ENCODE measurements around the gene PRPH. TPM values are rescaled to one million over a fixed set of nuclear protein-coding genes. Genes with fewer than 3 reads are reported as not detected.

The PRPH gene
- total and polyA plus RNA-seq, 2 of the 8 experiments (the other 6 are each of a cell fraction or from before 2014, with no cell fraction given), result 0.79 to 1.4 TPM

DNA sequence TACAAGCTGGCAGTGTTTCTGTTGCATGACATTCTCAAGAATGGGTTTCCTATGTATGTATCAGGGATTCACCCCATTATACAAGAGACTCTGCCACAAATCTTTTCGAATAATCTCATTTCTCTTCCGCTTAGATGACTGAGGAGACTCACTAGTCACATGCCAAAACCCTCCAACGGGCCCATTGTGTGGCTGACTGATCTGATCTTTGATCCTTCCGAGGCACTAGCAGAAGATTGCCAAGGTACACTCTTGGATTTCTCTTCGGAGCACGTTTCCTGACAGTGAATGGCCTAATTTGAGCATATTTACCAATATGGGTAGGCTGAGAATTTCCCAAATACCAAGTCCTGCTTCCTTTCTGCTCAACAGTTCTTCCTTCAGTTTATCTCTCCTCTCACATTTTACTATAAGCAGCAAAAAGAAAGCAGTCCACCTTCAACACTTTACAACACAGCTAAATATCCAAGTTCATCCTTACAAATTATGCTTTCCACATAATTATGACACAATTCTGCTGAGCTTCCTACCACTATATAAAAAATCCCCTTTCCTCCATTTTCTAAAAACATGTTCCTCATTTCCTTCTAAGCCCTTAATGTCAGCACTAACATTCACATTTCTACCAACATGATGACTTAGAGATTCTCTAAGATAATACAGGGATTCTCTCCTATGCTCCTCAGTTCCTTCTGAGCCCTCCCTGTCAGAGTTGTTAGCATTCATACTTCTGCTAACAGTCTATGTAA, 11.0 kb downstream of the PRPH start (continued):
- TF ChIP-seq, protein P1, sequence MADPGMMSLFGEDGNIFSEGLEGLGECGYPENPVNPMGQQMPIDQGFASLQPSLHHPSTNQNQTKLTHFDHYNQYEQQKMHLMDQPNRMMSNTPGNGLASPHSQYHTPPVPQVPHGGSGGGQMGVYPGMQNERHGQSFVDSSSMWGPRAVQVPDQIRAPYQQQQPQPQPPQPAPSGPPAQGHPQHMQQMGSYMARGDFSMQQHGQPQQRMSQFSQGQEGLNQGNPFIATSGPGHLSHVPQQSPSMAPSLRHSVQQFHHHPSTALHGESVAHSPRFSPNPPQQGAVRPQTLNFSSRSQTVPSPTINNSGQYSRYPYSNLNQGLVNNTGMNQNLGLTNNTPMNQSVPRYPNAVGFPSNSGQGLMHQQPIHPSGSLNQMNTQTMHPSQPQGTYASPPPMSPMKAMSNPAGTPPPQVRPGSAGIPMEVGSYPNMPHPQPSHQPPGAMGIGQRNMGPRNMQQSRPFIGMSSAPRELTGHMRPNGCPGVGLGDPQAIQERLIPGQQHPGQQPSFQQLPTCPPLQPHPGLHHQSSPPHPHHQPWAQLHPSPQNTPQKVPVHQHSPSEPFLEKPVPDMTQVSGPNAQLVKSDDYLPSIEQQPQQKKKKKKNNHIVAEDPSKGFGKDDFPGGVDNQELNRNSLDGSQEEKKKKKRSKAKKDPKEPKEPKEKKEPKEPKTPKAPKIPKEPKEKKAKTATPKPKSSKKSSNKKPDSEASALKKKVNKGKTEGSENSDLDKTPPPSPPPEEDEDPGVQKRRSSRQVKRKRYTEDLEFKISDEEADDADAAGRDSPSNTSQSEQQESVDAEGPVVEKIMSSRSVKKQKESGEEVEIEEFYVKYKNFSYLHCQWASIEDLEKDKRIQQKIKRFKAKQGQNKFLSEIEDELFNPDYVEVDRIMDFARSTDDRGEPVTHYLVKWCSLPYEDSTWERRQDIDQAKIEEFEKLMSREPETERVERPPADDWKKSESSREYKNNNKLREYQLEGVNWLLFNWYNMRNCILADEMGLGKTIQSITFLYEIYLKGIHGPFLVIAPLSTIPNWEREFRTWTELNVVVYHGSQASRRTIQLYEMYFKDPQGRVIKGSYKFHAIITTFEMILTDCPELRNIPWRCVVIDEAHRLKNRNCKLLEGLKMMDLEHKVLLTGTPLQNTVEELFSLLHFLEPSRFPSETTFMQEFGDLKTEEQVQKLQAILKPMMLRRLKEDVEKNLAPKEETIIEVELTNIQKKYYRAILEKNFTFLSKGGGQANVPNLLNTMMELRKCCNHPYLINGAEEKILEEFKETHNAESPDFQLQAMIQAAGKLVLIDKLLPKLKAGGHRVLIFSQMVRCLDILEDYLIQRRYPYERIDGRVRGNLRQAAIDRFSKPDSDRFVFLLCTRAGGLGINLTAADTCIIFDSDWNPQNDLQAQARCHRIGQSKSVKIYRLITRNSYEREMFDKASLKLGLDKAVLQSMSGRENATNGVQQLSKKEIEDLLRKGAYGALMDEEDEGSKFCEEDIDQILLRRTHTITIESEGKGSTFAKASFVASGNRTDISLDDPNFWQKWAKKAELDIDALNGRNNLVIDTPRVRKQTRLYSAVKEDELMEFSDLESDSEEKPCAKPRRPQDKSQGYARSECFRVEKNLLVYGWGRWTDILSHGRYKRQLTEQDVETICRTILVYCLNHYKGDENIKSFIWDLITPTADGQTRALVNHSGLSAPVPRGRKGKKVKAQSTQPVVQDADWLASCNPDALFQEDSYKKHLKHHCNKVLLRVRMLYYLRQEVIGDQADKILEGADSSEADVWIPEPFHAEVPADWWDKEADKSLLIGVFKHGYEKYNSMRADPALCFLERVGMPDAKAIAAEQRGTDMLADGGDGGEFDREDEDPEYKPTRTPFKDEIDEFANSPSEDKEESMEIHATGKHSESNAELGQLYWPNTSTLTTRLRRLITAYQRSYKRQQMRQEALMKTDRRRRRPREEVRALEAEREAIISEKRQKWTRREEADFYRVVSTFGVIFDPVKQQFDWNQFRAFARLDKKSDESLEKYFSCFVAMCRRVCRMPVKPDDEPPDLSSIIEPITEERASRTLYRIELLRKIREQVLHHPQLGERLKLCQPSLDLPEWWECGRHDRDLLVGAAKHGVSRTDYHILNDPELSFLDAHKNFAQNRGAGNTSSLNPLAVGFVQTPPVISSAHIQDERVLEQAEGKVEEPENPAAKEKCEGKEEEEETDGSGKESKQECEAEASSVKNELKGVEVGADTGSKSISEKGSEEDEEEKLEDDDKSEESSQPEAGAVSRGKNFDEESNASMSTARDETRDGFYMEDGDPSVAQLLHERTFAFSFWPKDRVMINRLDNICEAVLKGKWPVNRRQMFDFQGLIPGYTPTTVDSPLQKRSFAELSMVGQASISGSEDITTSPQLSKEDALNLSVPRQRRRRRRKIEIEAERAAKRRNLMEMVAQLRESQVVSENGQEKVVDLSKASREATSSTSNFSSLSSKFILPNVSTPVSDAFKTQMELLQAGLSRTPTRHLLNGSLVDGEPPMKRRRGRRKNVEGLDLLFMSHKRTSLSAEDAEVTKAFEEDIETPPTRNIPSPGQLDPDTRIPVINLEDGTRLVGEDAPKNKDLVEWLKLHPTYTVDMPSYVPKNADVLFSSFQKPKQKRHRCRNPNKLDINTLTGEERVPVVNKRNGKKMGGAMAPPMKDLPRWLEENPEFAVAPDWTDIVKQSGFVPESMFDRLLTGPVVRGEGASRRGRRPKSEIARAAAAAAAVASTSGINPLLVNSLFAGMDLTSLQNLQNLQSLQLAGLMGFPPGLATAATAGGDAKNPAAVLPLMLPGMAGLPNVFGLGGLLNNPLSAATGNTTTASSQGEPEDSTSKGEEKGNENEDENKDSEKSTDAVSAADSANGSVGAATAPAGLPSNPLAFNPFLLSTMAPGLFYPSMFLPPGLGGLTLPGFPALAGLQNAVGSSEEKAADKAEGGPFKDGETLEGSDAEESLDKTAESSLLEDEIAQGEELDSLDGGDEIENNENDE (IDR thresholded peaks at IDR 0.05; ENCODE audit: insufficient replicate concordance, low read length), result no peak
- TF ChIP-seq BRCA1 (IDR thresholded peaks at IDR 0.05; ENCODE audit: low read depth, low read length) (no peak), BCL11A (IDR thresholded peaks at IDR 0.05; ENCODE audit: low read depth in 2 of 2, low read length in 2 of 2) (no peak), ZNF274 (IDR thresholded peaks at IDR 0.05; ENCODE audit: borderline replicate concordance, extremely low read depth, low read length) (no peak), CHD1 (IDR thresholded peaks at IDR 0.05; ENCODE audit: low read depth, low read length) (no peak), RAD21 (IDR thresholded peaks at IDR 0.05 in 1 of 2, conservative IDR thresholded peaks at IDR 0.05 in 1 of 2; ENCODE audit: low read depth in 2 of 2, low read length in 2 of 2) (no peak), TBP (IDR thresholded peaks at IDR 0.05; ENCODE audit: low read depth, low read length) (no peak), GTF2F1 (IDR thresholded peaks at IDR 0.05; ENCODE audit: borderline replicate concordance, low read depth, low read length) (no peak), RXRA (IDR thresholded peaks at IDR 0.05; ENCODE audit: insufficient read depth, low read depth, low read length) (no peak), KDM4A (IDR thresholded peaks at IDR 0.05; ENCODE audit: low read depth, low read length, severe bottlenecking) (no peak)

Data from H1 (cell line).